Endothelial cell of hepatic sinusoid (primary cell): ENCODE data around the gene SLC38A8.

ENCODE experiments used
- in situ Hi-C: cut with HindIII; loops from 2 replicates; pipeline ENCODE4 v1.10.0; 2017; ENCODE audit warnings: low sequenced_read_pairs

Gene SLC38A8

DNA sequence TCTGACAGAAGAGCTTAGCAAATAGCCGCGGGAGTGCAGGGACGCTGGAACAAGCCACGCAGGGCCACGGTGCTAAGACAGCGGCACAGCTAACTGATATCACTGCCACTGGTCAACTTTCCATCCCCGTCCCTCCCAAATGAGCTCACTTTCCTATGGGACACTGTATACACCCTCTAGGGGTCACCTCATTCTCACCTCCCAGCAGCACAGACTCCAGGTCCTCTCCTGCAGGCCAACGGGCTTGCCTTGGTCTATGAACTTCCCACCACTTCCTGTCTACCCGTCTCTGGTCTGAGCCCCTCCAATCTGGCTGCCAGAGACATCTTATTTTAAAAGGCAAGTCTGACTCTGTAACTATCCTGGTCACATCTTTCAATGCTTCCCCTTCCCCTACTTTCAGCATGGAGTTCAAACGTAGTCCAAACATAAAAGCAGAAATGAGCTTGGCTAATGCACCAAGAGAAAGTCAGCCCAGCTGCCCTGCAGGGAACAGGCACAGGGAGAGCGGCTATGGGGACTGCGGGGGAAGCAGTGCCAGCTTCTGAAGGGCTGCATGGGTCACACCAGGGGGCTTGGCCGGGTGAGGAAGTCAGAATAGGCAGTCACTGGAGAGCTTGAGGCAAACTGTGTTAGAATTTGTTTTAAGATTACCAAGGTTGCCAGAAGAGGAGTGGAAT lies 26.3 kb upstream of the SLC38A8 start:
- in situ Hi-C loops, result loop anchor here (5.0 kb wide), 1 partner anchor 67 kb away; no protein-coding TSS in a partner anchor

DNA sequence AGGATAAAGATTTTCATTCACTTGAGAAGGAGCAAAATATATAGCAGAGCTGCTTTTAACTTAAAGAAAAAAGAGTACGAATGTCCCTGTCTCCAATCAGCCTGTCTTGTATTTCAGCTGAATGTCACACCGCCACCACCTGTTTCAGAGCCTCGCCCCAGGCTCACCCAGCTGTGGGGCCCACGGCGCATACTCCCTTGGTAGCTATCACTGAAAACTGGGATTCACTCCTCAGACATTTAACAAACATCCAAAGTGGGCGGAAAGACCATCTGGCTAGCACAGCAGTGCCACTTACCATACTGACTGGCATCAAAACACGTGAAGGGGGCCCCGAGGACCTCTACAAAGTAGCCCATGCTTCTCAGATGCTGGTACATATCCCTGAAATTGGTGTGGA lies 25.4 kb upstream of the SLC38A8 start:
- in situ Hi-C loops, result loop anchor here (5.0 kb wide), 1 partner anchor 66 kb away; no protein-coding TSS in a partner anchor

DNA sequence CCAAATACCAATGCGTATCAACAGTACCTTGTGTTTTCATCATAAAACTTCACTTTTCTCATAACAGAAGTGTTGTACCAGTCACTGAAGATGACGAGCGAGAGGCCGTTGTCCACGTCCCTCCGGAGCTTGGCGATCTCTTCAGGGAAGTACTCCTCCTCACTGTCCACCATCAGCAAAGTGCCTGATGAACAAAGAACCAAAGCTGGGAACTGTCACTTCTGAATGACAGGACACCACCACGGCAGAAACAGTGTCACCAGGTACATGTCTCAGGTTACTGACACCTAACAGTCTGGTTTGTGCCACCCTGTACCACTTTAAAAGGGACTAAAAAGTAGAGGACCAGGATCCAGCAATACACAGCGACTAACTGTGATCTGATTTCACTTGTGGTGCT lies 25.0 kb upstream of the SLC38A8 start:
- in situ Hi-C loops, result loop anchor here (5.0 kb wide), 1 partner anchor 65 kb away; no protein-coding TSS in a partner anchor

DNA sequence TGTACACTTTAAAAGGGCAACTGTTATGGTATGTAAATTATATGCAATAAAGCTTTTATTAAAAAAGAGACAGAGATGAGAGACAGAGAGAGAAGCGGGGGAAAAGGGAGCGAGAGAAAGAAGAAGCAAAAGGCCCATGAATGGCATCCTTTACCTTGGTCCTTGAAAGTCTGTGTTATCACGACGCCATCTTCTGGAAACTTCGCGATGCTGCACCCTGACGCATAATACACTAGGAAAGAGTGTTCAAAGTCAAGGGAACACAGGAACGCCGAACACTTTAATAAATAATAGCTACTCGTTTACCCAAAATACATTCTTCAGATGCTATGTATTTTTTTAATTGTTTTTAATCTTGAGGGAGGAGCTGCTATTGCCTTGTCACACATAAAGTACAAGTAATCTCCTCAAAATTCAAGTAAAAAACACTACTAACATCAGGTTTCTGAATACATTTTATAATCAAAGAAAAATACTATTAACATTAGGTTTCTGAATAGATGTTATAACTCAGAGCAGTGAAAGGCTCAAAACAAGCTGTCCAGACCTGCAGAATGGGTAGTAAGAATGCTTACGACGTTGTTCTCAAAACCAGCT lies 23.0 kb upstream of the SLC38A8 start:
- in situ Hi-C loops, result loop anchor here (5.0 kb wide), 1 partner anchor 63 kb away; no protein-coding TSS in a partner anchor

DNA sequence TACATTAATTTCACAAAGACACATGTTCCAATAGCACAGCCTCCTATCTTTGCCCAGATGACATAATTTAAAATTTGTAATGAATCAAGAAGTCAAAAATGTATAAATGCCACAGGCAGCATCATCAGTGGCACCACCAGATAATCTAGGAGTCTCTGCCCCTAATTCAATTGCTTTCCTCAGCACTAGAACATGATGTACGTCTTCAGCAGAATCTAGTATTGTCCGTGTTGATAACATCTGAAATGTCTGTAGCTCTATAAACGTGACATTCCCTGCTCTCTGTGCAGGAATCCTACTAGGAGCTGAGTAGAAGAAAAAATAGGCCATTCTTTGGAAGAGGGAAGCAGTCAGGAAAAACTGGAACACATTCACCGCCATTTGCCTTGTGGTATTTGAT lies 21.4 kb upstream of the SLC38A8 start:
- in situ Hi-C loops, result no loop called here

DNA sequence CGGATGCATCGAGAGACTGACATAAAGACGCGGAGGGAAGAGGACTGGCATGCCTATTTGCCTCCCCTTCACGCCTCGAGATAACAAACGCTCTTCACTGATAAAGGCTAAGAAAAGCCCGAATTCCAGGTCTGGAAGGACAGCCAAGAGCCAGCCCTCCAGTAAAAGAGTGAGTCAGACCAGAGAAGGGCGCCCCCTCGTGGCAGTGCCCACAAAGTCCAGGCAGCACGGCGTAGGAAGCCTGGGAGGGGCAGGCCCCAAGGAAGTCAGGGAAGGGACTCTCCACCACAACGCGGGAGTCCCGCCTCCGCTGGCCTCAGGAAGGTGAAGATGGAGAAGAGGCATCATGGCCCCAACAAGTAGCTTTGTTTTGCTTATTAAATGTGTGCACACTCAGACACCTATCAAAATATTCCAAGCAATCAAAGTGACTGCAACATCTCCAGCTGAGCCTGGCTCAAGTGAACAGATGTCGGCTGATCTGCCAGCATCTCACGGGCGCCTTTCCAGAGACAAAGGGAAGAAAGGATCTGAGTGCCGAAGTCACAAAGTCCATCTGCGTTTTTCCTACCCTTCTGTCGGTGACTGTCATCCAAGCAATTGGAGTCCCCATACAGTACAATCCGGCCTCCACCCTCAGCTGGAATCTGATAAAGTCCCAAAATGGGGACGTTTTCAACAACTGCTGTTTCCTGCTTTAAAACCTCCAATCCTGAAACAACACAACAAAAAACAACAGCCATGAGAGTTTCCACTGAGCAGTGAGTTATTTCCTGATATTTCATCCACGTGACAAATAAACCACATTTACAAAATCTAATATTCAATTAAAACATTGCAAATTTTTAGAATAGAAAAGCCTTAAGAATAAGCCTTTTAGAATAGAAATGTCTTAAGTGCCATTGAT lies 20.4 kb upstream of the SLC38A8 start:
- in situ Hi-C loops, result no loop called here

DNA sequence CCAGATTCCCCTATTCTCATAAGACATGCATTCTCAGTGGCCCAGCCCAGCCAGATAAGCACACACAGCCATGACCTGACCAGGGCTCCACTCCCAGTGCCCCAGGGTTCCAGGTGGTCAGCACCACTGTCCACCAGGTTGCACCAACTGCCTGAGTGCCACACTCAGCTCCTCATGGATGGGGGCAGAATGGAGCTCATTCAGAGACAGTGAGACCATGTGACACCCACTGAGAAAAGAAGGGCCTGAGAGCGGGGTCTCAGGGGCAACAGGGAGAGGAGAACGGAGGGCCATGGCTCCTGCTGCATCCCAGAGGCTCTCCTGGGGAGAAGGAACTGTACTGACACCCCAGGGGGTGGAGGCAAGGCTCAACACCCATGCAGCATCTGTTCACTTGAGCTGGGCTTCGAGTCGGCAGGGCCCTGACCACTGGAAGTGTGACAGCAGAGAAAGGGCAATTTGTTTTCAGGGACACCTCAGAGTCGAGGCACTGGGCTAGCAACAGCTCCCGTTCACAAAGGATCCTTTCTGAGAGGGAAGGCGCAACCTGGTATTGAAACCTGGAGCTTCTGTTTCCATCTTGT lies 18.7 kb upstream of the SLC38A8 start:
- in situ Hi-C loops, result no loop called here

DNA sequence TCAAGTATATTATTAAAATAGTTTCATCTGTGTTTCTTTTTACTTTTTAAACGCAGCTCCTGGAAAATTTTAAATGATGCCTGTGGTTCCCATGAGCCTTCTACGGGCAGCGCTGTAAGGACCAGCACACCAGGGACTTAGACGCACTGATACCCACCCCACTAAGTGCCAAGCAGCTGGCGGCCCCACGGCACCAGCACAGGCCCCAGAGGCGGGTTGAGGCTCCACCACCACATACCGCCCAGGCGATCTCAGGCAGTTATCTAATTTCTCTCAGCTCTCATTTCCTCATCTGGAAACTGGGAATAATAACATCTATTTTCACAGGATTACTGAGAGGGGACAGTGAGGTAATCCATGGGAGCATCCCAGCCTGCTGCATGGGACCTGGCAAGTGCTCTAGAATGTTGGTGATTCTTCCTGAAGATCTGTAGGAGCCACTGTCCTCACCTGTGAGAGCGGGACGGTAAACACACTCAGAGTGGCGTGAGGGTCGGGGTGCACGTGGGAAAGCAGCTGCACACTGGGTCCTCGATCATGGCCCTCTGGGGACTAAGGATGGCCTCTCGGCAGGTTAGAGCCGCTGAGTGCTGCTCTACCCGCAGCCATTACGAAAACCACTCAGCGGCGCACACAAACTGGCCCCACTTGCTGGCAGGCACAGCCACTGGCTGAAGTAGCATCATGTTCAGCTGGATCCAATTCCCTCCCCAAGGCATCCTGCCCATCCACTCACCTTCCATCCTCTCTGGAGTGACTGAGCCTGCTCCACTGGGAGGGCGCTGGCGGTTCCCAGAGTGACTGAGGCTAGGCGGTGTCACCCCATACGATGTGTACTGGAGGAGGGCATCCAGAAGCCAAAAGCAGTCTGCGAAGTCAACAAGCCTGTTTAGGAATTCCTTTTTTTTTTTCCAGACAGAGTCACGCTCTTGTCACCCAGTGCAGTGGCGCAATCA lies 17.6 kb upstream of the SLC38A8 start:
- in situ Hi-C loops, result no loop called here

DNA sequence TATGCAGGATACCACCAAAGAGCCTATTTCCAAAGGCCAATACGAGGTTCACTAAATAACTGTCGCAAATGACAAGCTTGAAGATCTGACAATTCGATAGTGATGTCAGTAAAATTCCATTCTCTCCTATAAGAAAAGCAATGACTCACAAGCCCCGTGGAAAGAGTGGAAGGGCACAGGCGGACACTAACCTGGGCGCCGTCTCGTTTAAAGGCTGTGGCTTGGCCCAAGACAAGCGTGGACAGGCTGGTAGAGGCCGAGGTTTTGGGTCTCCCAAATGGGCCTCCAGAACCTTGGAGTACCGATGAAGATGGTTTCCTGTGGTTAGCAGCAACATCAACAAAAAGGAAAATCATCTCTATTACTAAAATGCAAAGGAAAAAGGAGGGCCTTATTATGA lies 16.5 kb upstream of the SLC38A8 start:
- in situ Hi-C loops, result no loop called here

DNA sequence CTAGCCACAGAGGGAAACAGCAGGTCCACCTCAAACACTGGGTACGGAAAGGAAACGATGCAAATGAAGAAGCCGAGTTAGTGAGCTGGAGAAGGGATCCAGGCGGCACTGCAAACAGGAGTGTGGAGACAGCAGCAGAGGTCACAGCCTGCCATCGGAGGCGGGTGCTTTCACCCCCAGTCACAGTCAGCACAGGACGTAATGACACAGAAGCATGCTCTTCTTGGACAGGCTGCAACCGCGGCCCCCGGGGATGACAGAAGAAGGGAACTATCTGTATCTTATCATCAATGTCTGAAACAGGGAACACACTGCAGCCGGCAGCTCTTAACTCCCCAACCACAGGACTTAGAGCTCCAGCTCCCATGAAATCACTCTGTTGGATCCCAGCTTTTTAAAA lies 16.1 kb upstream of the SLC38A8 start:
- in situ Hi-C loops, result no loop called here

DNA sequence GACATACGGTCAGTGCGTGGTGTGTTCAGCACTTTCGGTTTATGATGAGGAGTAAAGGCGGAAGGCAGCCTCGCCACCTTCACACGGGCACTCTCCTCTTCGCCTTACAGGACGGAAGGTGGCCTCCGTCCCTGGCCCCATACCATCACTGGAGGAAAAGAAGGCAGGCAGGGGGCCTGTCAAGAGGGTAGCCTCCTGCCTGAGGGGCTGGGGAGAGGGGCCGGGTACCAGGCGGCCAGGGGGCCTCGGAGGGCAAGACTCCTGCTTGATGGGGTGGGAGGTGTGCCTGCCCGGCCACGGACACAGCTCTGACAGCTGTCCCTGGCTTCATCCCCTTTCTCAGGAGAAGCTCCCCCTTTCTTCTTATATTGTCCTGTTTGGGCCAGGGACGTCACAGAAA lies 15.6 kb upstream of the SLC38A8 start:
- in situ Hi-C loops, result no loop called here

DNA sequence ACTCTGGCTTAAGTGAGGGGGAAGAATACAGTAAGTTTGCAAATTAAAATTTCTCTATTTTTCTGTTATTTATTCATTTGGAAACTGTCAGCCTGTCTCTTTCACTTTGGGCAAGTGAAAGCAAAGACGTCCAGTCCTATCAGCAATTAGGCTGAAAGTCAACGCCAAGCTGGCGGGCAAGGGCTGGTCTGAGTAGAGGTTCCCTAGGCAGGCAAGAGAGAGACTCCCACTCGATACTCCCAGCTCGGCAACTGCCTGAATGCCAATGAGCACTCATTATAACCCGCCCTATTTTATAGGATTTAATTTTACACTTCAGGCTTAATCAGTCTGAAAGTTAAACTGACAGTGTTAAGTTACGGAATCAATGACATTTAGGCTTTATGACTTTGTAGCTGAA lies 14.3 kb upstream of the SLC38A8 start:
- in situ Hi-C loops, result no loop called here

DNA sequence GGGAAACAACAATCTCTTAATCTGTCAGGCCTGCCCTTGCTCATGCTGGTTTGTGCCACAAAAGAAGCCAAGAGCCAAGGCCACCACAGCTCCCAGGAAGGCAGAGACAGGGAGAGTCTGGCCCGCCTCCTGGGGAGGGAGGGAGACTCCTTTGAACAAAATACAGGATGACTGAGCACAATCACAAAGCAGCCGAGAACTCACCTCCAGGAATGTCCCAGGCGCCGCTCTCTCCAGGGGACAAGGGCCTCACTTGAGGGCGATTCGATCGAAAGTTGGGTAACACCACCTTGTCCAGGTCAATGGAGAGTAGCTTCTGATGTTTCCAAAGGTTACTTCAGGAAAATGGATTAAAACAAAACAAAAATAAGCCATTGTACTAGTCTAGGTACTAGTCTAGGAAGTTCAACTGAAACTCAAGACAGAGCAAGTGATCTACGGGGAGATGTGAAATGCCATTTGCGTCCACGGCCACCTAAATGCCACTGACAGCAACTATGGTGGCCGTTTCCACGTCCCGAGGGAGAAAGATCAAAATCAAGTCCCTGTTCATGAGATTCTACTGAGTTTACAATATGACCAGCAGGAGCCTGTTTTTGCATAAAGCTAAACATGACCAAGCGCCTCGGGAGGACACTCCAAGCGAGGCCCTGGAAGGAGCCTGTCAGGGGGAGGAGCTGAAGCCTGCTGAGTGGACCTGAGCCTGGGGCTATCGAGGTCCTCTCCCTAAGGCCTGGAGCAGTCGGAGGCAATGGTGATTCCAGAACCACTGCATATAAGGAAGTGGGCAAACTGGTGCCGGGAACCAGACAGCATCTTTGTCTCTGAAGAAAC lies 13.4 kb upstream of the SLC38A8 start:
- in situ Hi-C loops, result no loop called here

DNA sequence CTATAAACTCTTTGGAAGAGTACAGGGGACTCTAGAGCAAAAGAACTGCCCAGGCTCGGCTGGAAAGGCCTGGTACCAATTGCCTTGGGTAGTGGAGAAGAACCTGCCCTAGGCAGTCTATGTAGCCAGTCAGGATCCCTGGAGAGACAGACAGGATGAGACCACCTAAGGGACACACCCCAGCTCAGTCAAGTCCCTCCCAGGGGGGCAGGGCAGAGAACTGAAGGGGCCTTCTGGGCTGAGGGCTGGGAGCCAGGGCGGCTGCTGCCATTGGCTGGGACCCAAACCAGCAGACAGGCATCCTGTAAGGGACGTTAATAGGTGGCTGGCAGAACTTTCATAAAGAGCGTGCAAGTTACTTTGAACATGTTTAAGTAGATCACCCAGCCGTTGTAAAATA lies 12.8 kb upstream of the SLC38A8 start:
- in situ Hi-C loops, result no loop called here

DNA sequence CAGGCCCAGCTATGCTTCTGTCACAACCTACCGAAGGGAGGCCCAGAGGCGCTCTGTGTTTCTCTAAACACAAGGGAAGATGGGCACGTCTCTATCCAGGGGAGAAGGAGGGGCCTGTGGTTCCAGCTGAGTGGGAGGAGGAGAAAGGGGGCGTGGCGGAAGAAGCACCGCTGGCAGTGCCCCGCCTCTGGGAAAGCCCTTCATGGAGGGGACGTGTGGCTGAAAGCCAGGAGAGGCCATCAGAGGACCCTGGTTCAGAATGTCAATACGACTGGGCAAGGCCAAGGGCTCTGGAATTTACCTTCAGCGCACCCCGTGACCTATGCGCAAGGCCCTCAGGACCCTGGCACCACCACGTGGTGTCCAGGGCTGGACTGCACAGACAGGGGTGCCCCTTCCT lies 12.3 kb upstream of the SLC38A8 start:
- in situ Hi-C loops, result no loop called here

DNA sequence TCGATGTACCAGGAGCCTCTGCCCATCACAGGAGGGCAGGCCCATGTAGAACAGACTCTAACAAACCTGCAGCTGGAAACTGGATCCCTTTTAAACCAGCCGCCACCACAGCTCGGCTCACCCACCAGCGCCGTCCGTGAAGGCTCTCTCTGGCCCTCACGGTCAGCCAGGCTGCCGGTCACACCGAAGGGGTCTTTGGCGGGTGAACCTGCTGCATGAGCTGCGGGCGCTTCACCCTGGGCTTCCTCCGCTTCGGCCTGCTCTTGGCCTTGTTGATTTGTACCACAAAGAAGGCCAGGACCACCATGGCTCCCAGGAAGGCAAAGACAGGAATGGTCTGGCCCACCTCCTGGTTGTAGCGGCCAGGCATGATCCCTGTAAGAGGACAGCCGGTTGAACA lies 11.7 kb upstream of the SLC38A8 start:
- in situ Hi-C loops, result no loop called here

DNA sequence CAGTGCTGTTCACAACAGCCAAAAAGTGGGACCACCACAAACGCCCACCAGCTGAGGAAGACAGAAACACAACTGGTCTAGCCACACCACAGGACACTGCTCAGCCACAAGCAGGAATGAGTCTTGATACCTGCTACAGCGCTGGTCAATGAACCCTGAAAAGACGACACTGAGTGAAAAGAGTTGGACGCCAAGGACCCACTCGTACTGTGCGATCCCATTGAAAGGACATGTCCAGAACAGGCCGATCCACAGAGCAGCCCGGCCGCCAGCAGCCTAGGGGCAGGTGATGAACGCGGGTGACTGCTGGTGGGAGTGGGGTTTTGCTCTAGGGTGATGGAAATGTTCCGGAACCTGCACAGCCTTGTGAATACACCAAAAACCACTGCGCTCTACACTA lies 10.6 kb upstream of the SLC38A8 start:
- in situ Hi-C loops, result no loop called here

DNA sequence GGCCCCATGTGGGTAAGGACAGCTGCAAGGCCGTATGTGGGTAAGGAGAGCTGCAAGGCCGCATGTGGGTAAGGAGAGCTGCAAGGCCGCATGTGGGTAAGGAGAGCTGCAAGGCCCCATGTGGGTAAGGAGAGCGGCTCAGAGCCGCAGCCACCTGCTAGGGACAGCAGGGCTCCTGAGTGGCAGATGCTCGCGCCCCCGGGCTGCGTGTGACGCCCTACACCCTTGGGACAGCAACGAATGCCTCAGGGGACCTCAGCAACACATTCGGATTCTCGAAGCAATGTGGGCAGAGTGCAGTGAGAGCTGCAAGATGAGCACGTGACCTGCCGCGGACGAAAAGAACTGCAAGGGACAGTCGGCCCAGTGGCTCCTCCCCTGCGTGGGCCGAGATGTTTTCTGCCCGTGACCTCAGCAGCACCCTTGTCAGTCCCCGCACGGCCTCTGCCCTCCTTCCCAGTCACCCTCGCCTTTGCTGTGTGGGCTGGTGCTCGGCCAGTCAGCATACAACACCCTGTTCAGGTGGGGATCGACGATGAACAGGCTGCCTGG lies 9.6 kb upstream of the SLC38A8 start:
- in situ Hi-C loops, result no loop called here

DNA sequence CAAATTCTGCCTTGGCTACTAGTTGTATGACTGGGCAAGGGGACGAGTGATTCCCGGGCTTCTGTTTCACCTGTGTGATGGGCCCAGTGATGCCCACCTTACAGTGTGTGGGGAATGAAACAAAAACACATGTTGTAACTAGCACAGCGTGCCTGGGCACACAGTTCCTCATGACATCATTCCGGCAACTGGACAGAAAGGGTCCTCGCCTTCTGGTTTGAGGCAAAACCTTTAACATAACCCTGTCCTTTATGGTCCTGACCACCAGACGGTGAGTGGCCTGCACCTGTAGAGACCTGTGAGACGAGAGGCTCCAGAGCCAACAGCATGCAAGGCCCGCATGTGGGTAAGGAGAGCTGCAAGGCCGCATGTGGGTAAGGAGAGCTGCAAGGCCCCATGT lies 7.7 kb upstream of the SLC38A8 start:
- in situ Hi-C loops, result no loop called here
